Gastrocnemius medialis (tissue), 4 donors: ENCODE results near the gene GRIK4. TPM values are rescaled to one million over a fixed set of nuclear protein-coding genes. Genes with fewer than 3 reads are reported as not detected.

Source experiments
- ATAC-seq, 2 donors: fragments of 150-250 bp; one replicate each; pipeline ENCODE4 v1.9.1; 2016
- DNase-seq, 2 donors: peaks; one replicate each; pipeline ENCODE4 v3.0.0-alpha.2; 2019
- H3K27ac ChIP-seq, 4 donors: fragments of 200-600 bp; sonication (generic); 1 replicate in 1 of 4; 2 replicates in 3 of 4; pipeline ENCODE4 v1.5.1; 2016 to 2018; ENCODE audit warnings: mild to moderate bottlenecking in 2 of 4, moderate library complexity in 1 of 4
- H3K27me3 ChIP-seq, 3 donors: fragments of 200-600 bp; sonication (generic) in 2 of 3; 1 replicate in 1 of 3; 2 replicates in 2 of 3; pipeline versions ENCODE4 v1.5.1 to v1.6.0; 2016 to 2019; ENCODE audit warnings: mild to moderate bottlenecking in 1 of 3, moderate library complexity in 1 of 3
- H3K36me3 ChIP-seq, 2 donors: fragments of 200-600 bp; sonication (generic) in 1 of 2; one replicate each; pipeline ENCODE4 v1.5.1; 2017 to 2018
- H3K4me1 ChIP-seq, 2 donors: fragments of 200-600 bp; sonication (generic) in 1 of 2; one replicate each; pipeline ENCODE4 v1.5.1; 2016 to 2017; ENCODE audit warnings: mild to moderate bottlenecking in 2 of 2
- H3K4me3 ChIP-seq, 4 donors: fragments of 200-600 bp; sonication (generic) in 3 of 4; 1 replicate in 1 of 4; 2 replicates in 3 of 4; pipeline ENCODE4 v1.5.1; 2016 to 2019; ENCODE audit warnings: mild to moderate bottlenecking in 2 of 4
- H3K9me3 ChIP-seq, 3 donors: fragments of 200-600 bp; sonication (generic) in 2 of 3; 1 replicate in 1 of 3; 2 replicates in 2 of 3; pipeline ENCODE4 v1.5.1; 2016 to 2019
- POLR2A ChIP-seq, 2 donors: fragments of 450-650 bp; IDR thresholded peaks; one replicate each; pipeline ENCODE4 v1.6.1; 2017; ENCODE audit warnings: antibody characterized with exemption in 2 of 2, mild to moderate bottlenecking in 2 of 2, moderate library complexity in 2 of 2
- in situ Hi-C, 4 donors: fragments of 200-750 bp; cut with MboI; loops; one replicate each; pipeline versions ENCODE4 v1.15.0 to v1.8.0; 2017; ENCODE audit warnings: low sequenced_read_pairs in 4 of 4
- intact Hi-C: fragments of 100-400 bp; cut with DNase I; formaldehyde crosslinking; loops from one replicate; pipeline ENCODE4 v1.15.1; 2023; ENCODE audit warnings: low total_unique reads
- total RNA-seq, 4 donors: library from RNA; depleted of rRNA; stranded (reverse); fragments of >200 nt; gene quantifications; one replicate each; pipeline versions ENCODE4 v1.1.0 to v1.2.3, GENCODE V29; 2016
- TF ChIP-seq, protein P1 (sequence below), 5 experiments: fragments of 450-650 bp in 3 of 5; fragments of 200-600 bp in 2 of 5; sonication (generic) in 2 of 5; IDR thresholded peaks in 4 of 5; conservative IDR thresholded peaks in 1 of 5; 1 replicate in 4 of 5; 2 replicates in 1 of 5; pipeline ENCODE4 v1.5.1; 2016 to 2019; ENCODE audit warnings: antibody characterized with exemption in 5 of 5, mild to moderate bottlenecking in 3 of 5, moderate library complexity in 3 of 5

The GRIK4 gene
- total RNA-seq, 4 donors from 2014 or later: 0.42 TPM; not detected in 3

DNA sequence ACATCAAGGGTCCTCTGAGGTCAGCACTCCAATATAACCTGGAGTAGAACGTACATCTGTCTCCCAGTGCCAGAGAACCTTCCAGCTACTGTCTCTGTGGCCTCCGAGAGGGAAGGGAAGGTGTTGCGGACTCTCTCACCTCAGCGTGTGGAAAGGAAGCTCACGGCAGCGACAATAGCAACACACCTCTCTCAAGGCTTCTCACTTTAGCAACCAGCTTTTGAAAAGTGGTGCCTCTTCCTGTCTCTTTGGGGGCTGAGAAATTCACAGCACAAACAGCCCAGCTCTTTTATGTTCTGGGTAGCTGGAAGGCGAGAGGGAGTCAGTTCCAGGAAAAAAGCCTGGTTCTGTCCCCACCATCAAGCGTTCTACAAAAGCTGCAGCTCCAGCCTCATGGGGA, 355.5 kb downstream of the GRIK4 start:
- no peaks in the 10 kb centered on the region for H3K27me3 ChIP-seq
- H3K4me3 ChIP-seq: no peak overlapping the region
- ATAC-seq (no peak), DNase-seq (no peak)
- TF ChIP-seq, protein P1, sequence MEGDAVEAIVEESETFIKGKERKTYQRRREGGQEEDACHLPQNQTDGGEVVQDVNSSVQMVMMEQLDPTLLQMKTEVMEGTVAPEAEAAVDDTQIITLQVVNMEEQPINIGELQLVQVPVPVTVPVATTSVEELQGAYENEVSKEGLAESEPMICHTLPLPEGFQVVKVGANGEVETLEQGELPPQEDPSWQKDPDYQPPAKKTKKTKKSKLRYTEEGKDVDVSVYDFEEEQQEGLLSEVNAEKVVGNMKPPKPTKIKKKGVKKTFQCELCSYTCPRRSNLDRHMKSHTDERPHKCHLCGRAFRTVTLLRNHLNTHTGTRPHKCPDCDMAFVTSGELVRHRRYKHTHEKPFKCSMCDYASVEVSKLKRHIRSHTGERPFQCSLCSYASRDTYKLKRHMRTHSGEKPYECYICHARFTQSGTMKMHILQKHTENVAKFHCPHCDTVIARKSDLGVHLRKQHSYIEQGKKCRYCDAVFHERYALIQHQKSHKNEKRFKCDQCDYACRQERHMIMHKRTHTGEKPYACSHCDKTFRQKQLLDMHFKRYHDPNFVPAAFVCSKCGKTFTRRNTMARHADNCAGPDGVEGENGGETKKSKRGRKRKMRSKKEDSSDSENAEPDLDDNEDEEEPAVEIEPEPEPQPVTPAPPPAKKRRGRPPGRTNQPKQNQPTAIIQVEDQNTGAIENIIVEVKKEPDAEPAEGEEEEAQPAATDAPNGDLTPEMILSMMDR (IDR thresholded peaks at IDR 0.05 in 4 of 5, conservative IDR thresholded peaks at IDR 0.05 in 1 of 5): no peak
- no peak for TF ChIP-seq POLR2A (IDR thresholded peaks at IDR 0.05)
- no peak overlapping the region for H3K27ac ChIP-seq
- in situ Hi-C loops: no loop called here
- no peaks in the 10 kb centered on the region for H3K36me3 ChIP-seq
- no peaks in the 10 kb centered on the region for H3K4me1 ChIP-seq
- intact Hi-C loops: no loop called here
- H3K9me3 ChIP-seq: no peaks in the 10 kb centered on the region

DNA sequence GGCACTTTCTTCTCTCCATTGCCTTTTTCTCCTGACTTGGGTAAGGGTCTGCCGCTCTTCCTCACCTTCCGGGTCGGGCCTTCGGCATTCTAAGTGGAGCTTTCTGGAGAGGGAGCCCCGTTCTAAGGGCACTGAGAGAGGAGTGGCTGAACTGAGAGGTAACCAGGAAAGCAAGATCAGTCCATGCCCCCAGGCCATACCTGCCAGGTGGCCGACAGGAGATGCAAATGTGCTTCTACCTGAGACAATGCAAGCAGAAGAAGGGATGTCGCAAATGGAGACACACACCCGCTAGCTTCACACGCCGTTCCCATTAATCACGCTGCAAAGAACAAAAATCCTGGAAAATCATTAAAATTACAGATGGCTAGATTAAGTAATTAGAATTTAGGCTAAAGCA, 356.0 kb downstream of the GRIK4 start:
- in situ Hi-C loops: no loop called here
- no peak for DNase-seq
- Histone ChIP-seq H3K36me3 (no peaks in the 10 kb centered on the region), H3K27ac (no peak overlapping the region), H3K9me3 (no peaks in the 10 kb centered on the region), H3K4me1 (no peaks in the 10 kb centered on the region), H3K4me3 (no peak overlapping the region), H3K27me3 (no peaks in the 10 kb centered on the region)
- no peak for TF ChIP-seq POLR2A (IDR thresholded peaks at IDR 0.05)
- TF ChIP-seq, protein P1 (IDR thresholded peaks at IDR 0.05 in 4 of 5, conservative IDR thresholded peaks at IDR 0.05 in 1 of 5): no peak
- no peak for ATAC-seq
- intact Hi-C loops: no loop called here

DNA sequence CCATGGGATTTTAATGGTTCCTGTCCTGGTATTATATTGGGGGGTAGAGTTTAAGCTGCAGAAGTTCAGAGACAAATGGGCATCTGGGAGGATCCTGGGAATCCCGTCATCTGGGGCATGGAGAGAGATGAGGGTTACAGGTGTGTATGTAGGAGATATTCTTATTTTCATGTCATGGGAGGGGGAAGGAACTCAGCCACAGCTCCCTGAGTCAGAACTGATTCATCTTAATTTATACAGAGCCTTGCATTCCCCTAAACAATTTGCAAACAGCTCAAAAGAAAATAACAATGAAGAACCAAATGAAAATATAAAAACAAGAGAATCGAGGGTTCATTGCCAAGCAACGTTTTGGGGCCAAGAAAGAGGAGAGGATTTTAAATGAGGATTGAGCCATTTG, 356.4 kb downstream of the GRIK4 start:
- intact Hi-C loops: no loop called here

DNA sequence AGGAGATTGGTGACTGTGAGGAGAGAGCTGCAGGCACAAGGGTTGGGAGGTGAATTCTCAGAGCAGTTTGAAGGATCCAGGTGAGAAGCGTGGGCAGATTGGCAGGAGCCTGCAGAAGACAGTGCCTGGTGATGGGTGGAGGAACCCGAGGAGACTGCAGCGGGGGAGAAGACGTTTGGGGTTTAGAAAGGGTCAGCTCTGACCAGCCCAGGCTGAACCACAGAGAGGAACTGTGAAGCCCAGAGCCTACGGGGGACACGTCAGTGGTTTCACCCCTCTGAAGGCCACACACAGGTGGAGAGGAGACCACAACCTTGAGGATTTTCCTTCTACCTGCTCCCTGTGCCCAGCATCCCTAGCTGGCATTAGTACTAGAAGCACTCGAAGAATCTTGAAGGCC, 357.5 kb downstream of the GRIK4 start:
- no peaks in the 10 kb centered on the region for H3K27me3 ChIP-seq
- no peaks in the 10 kb centered on the region for H3K9me3 ChIP-seq
- no peak overlapping the region for H3K4me3 ChIP-seq
- TF ChIP-seq, protein P1 (IDR thresholded peaks at IDR 0.05 in 4 of 5, conservative IDR thresholded peaks at IDR 0.05 in 1 of 5): no peak
- no peak for TF ChIP-seq POLR2A (IDR thresholded peaks at IDR 0.05)
- no peak overlapping the region for H3K27ac ChIP-seq
- no peaks in the 10 kb centered on the region for H3K36me3 ChIP-seq
- intact Hi-C loops: no loop called here
- H3K4me1 ChIP-seq: no peaks in the 10 kb centered on the region
- no peak for DNase-seq
- in situ Hi-C loops: no loop called here
- no peak for ATAC-seq

More for the DNA sequence above, 356.4 kb downstream of the GRIK4 start:
- Histone ChIP-seq H3K9me3 (no peaks in the 10 kb centered on the region), H3K27ac (no peak overlapping the region), H3K4me3 (no peak overlapping the region), H3K4me1 (no peaks in the 10 kb centered on the region), H3K36me3 (no peaks in the 10 kb centered on the region), H3K27me3 (no peaks in the 10 kb centered on the region)
- TF ChIP-seq POLR2A (IDR thresholded peaks at IDR 0.05): no peak
- TF ChIP-seq, protein P1 (IDR thresholded peaks at IDR 0.05 in 4 of 5, conservative IDR thresholded peaks at IDR 0.05 in 1 of 5): no peak
- in situ Hi-C loops: no loop called here
- ATAC-seq (no peak), DNase-seq (no peak)

DNA sequence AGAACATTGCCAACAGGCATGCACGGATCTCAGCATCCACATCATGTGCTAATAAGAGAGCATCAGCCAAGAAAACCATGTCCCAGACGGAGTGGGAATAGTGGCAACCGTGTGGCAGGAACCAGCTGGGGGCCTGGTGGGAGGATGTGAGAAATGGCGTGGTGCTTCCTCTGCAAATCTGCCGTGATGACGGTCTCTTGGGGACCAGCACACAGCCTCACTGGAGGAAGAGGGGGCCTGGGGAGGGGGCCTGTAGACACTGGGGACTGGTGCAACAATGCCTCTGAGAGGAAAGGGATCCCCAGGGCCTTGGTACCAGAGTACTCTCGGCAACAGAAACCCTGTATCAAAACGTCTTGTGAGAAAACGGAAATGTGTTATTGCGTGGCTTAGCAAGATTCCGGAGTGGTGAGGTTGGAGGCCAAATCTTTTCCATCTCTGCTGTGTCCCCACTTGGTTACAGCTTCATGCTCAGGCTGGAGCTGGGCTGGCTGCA, 358.0 kb downstream of the GRIK4 start:
- intact Hi-C loops (no loop called here), in situ Hi-C loops (no loop called here)
- ATAC-seq (no peak), DNase-seq (no peak)
- no peak for TF ChIP-seq POLR2A (IDR thresholded peaks at IDR 0.05)
- TF ChIP-seq, protein P1 (IDR thresholded peaks at IDR 0.05 in 4 of 5, conservative IDR thresholded peaks at IDR 0.05 in 1 of 5): no peak
- no peaks in the 10 kb centered on the region for H3K27me3 ChIP-seq
- no peak overlapping the region for H3K4me3 ChIP-seq
- no peaks in the 10 kb centered on the region for H3K36me3 ChIP-seq
- H3K9me3 ChIP-seq: no peaks in the 10 kb centered on the region
- H3K27ac ChIP-seq: no peak overlapping the region
- H3K4me1 ChIP-seq: no peaks in the 10 kb centered on the region
